Astrocyte of the cerebellum (primary cell): ENCODE results near the gene CDC45.

Experiments used
- DNase-seq: peaks from one replicate; pipeline ENCODE4 v3.0.0-alpha.2; 2011; ENCODE audit warnings: low read depth
- H3K4me3 ChIP-seq: 2 replicates; pipeline ENCODE4 v1.5.1; 2011; ENCODE audit warnings: mild to moderate bottlenecking, low read depth, low read length, moderate library complexity
- in situ Hi-C: cut with HindIII; loops from 2 replicates; pipeline ENCODE4 v1.10.0; 2017; ENCODE audit warnings: low sequenced_read_pairs
- TF ChIP-seq, protein P1 (sequence below): IDR thresholded peaks from 2 replicates; pipeline ENCODE4 v1.5.1; 2012; ENCODE audit warnings: low read length, low read depth, moderate library complexity, mild to moderate bottlenecking; ENCODE audit errors: missing control alignments

CDC45 gene, protein sequence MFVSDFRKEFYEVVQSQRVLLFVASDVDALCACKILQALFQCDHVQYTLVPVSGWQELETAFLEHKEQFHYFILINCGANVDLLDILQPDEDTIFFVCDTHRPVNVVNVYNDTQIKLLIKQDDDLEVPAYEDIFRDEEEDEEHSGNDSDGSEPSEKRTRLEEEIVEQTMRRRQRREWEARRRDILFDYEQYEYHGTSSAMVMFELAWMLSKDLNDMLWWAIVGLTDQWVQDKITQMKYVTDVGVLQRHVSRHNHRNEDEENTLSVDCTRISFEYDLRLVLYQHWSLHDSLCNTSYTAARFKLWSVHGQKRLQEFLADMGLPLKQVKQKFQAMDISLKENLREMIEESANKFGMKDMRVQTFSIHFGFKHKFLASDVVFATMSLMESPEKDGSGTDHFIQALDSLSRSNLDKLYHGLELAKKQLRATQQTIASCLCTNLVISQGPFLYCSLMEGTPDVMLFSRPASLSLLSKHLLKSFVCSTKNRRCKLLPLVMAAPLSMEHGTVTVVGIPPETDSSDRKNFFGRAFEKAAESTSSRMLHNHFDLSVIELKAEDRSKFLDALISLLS

GRCh38 chr22:19479355-19480172 is at the start of gene CDC45:
Gene CDC45, plus strand, starts transcription at chr22:19479920. Its CDS starts 49 bp downstream, at chr22:19479969.
- peak; percentile 98 for DNase-seq
- in situ Hi-C loops, result no loop called here
- H3K4me3 ChIP-seq, result peak within 1 kb of the TSS; percentile 78
- TF ChIP-seq, protein P1, sequence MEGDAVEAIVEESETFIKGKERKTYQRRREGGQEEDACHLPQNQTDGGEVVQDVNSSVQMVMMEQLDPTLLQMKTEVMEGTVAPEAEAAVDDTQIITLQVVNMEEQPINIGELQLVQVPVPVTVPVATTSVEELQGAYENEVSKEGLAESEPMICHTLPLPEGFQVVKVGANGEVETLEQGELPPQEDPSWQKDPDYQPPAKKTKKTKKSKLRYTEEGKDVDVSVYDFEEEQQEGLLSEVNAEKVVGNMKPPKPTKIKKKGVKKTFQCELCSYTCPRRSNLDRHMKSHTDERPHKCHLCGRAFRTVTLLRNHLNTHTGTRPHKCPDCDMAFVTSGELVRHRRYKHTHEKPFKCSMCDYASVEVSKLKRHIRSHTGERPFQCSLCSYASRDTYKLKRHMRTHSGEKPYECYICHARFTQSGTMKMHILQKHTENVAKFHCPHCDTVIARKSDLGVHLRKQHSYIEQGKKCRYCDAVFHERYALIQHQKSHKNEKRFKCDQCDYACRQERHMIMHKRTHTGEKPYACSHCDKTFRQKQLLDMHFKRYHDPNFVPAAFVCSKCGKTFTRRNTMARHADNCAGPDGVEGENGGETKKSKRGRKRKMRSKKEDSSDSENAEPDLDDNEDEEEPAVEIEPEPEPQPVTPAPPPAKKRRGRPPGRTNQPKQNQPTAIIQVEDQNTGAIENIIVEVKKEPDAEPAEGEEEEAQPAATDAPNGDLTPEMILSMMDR, result no peak

- DNase-seq, result peak; percentile 12
- in situ Hi-C loops, result no loop called here
- TF ChIP-seq, protein P1, result no peak
- peak overlapping the region; percentile 74 for H3K4me3 ChIP-seq
Measured at GRCh38 chr22:19429950-19430889, 49.5 kb upstream of the CDC45 start.

DNA sequence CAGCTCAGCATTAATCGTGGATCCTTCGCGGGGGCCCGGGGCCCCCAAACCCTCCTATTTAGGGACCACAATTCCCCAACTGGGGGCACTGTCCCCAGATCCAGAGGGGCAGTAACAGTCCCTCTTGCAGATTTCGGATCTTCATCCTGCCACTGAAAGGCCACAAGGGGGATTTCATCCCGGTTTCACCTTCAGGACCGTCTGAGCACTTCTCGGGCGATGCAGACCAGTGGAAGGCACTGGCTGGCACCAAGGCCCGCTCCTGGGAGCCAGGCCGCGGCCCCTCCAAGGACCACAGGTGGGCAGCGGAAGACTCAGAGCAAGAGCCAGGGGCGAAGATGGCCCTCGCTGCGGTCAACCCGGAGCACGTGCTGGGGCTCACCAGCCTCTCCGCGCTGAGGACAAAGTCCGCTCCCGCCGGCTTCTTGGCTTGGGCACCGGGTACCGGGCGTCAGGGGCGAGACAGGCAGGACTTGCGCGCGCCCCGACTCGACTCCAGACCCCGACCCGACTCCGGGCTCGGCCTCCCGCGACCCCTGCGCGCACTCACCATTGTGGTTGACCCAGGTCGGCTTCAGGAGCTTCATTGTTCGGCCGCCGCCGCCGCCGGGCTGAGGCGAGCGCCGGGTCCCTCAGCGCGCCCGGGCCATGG is 48.7 kb upstream of the CDC45 start:
- no peak for DNase-seq
- in situ Hi-C loops, result no loop called here
- H3K4me3 ChIP-seq, result peak overlapping the region; percentile 74
- TF ChIP-seq, protein P1, result peak; percentile 33

- peak; percentile 45 for DNase-seq
- in situ Hi-C loops, result no loop called here
- TF ChIP-seq, protein P1, result no peak
- H3K4me3 ChIP-seq, result peak within 1 kb of the TSS; percentile 74
Measured at GRCh38 chr22:19431649-19432132, 48.0 kb upstream of the CDC45 start, which contains the start of gene HIRA. Gene HIRA, minus strand, starts transcription at chr22:19431733. Its CDS starts 257 bp downstream, at chr22:19431476.

DNA sequence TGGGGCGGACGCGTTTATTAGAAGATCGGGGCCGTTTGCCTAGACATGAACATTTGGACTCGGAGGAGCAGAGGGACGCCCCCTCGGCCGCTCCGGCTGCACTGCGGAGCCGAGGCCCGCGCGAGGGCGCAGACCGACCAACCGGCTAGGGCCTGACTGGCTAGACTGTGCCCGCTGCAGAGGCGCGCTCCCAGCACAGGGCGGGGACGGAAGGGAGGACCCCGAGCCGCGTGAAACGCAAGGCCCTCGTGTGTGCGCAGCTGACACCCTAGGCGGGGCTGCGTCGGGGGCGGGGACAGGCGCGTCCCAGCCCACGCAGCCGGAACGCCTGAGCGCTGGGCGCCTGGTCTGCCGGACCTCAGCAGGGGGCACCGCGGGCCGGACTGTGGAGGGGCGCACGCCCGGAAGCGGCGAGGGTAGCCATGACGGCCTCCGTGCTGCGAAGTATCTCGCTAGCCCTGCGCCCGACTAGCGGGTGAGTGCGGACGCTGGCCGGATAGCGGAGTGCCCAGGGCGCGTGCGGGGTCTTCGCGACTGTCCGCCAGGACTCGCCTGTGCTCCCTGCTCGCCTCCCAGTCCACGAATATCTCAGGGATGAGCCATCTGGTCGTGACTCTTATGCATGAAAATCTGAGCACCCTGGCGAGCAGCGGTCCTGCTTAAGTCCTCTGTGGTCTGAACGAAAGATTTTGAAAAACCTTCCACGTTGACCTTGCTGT is 47.4 kb upstream of the CDC45 start, which contains the start of gene MRPL40:
MRPL40 (plus strand) TSS at position 413 of the 719 bp plus-strand sequence; CDS start at position 423, 10 bp downstream.
- H3K4me3 ChIP-seq, result peak within 1 kb of the TSS; percentile 74
- DNase-seq, result peak; percentile 54
- TF ChIP-seq, protein P1, result no peak
- in situ Hi-C loops, result no loop called here
